Smooth muscle cell (in vitro differentiated cells): Measurements from ENCODE around the gene NAP1L4. TPM values are rescaled to one million over a fixed set of nuclear protein-coding genes. Genes with fewer than 3 reads are reported as not detected.

Experiments
- DNase-seq: peaks from one replicate; lab custom pipeline; 2025; ENCODE audit not compliant: unreplicated experiment; lab: John Stamatoyannopoulos, UW
- H2AFZ ChIP-seq: fragments of 200-600 bp; sonication (generic); 2 replicates; pipeline ENCODE4 v1.6.0; 2016; ENCODE audit warnings: antibody characterized with exemption, low read depth, mild to moderate bottlenecking
- H3F3A ChIP-seq: fragments of 200-600 bp; sonication (generic); 2 replicates; pipeline ENCODE4 v1.6.0; 2017; ENCODE audit warnings: antibody characterized with exemption, low read depth
- H3K27ac ChIP-seq: fragments of 200-600 bp; sonication (generic); 2 replicates; pipeline ENCODE4 v1.5.1; 2016; ENCODE audit warnings: low read depth, mild to moderate bottlenecking
- H3K27me3 ChIP-seq: fragments of 200-600 bp; sonication (generic); 2 replicates; pipeline ENCODE4 v1.6.1; 2016; ENCODE audit warnings: low read depth, mild to moderate bottlenecking
- H3K36me3 ChIP-seq: fragments of 200-600 bp; sonication (generic); 2 replicates; pipeline ENCODE4 v1.5.1; 2016; ENCODE audit warnings: low read depth
- H3K4me1 ChIP-seq: fragments of 200-600 bp; sonication (generic); 2 replicates; pipeline ENCODE4 v1.5.1; 2016; ENCODE audit warnings: low read depth
- H3K4me2 ChIP-seq: fragments of 200-600 bp; sonication (generic); 2 replicates; pipeline ENCODE4 v1.6.0; 2016; ENCODE audit warnings: mild to moderate bottlenecking
- H3K4me3 ChIP-seq: fragments of 200-600 bp; sonication (generic); 2 replicates; pipeline ENCODE4 v1.5.1; 2016; ENCODE audit warnings: mild to moderate bottlenecking
- H3K79me2 ChIP-seq: fragments of 200-600 bp; sonication (generic); 2 replicates; pipeline ENCODE4 v1.6.0; 2016; ENCODE audit warnings: low read depth, mild to moderate bottlenecking
- H3K9ac ChIP-seq: fragments of 200-600 bp; sonication (generic); 2 replicates; pipeline ENCODE4 v1.6.0; 2016; ENCODE audit warnings: low read depth
- H3K9me3 ChIP-seq: fragments of 200-600 bp; sonication (generic); replicated peaks from 2 replicates; pipeline ENCODE4 v1.5.1; 2016; ENCODE audit warnings: low read depth
- H4K20me1 ChIP-seq: fragments of 200-600 bp; sonication (generic); 2 replicates; pipeline ENCODE4 v1.6.0; 2016; ENCODE audit warnings: low read depth
- CTCF ChIP-seq: fragments of 200-600 bp; sonication (generic); IDR thresholded peaks from 2 replicates; pipeline ENCODE4 v1.5.1; 2017; ENCODE audit warnings: borderline replicate concordance, mild to moderate bottlenecking, antibody characterized with exemption; ENCODE audit not compliant: insufficient read depth, poor library complexity, severe bottlenecking
- WGBS: methylation state at CpG from one replicate; pipeline ENCODE4 v1.1.7; 2016; ENCODE audit warnings: low lambda C conversion rate; 5-methylcytosine and 5-hydroxymethylcytosine counted together
- polyA plus RNA-seq: library from polyadenylated mRNA; unstranded; fragments of >200 nt; fragmentation: Nextera tagmentation; extraction: Ambion mirVana; gene quantifications from 2 replicates; pipeline ENCODE4 v1.2.1, GENCODE V29; 2016
- total RNA-seq: library from RNA; depleted of rRNA; stranded (reverse); fragments of >200 nt; gene quantifications from 2 replicates; pipeline ENCODE4 v1.2.3, GENCODE V29; 2014

The NAP1L4 gene
- total and polyA plus RNA-seq, 2 experiments from 2014 or later, result 63.1 to 95.0 TPM

GRCh38 chr11:3002871-3003270, 10.7 kb upstream of the NAP1L4 start:
- no peak overlapping the region for H3K4me3 ChIP-seq
- no peak overlapping the region for H3K9ac ChIP-seq
- no peaks in the 10 kb centered on the region for H3K79me2 ChIP-seq
- no peaks in the 10 kb centered on the region for H3F3A ChIP-seq
- H3K27me3 ChIP-seq, result no peaks in the 10 kb centered on the region
- peaks cover 8% of the 10 kb centered on the region for H3K4me1 ChIP-seq
- H4K20me1 ChIP-seq, result no peaks in the 10 kb centered on the region
- H2AFZ ChIP-seq, result no peak overlapping the region
- H3K9me3 ChIP-seq, result no peaks in the 10 kb centered on the region
- H3K4me2 ChIP-seq, result no peak overlapping the region
- no peak overlapping the region for H3K27ac ChIP-seq
- TF ChIP-seq CTCF, result no peak
- WGBS, result 93% methylated on average over 8 of the region's 8 CpGs
- no peak for DNase-seq
- no peaks in the 10 kb centered on the region for H3K36me3 ChIP-seq

- Histone ChIP-seq H3K4me2 (no peak overlapping the region), H3K9me3 (no peaks in the 10 kb centered on the region), H3K27ac (no peak overlapping the region), H3K36me3 (no peaks in the 10 kb centered on the region), H3K27me3 (no peaks in the 10 kb centered on the region), H3F3A (no peaks in the 10 kb centered on the region), H3K79me2 (no peaks in the 10 kb centered on the region), H3K4me1 (peaks cover 8% of the 10 kb centered on the region), H4K20me1 (no peaks in the 10 kb centered on the region), H3K4me3 (no peak overlapping the region), H2AFZ (no peak overlapping the region), H3K9ac (no peak overlapping the region)
- DNase-seq, result no peak
- WGBS, result 98% methylated on average over 8 of the region's 8 CpGs
- no peak for TF ChIP-seq CTCF
Measured at GRCh38 chr11:3002351-3002861, 10.3 kb upstream of the NAP1L4 start.

GRCh38 chr11:3001496-3001895, 9.4 kb upstream of the NAP1L4 start:
- no peak overlapping the region for H3K4me3 ChIP-seq
- WGBS, result 98% methylated on average over 6 of the region's 6 CpGs
- H4K20me1 ChIP-seq, result no peaks in the 10 kb centered on the region
- TF ChIP-seq CTCF, result no peak
- H3K9me3 ChIP-seq, result no peaks in the 10 kb centered on the region
- no peak overlapping the region for H3K9ac ChIP-seq
- H3K27ac ChIP-seq, result no peak overlapping the region
- no peaks in the 10 kb centered on the region for H3K27me3 ChIP-seq
- peaks cover 8% of the 10 kb centered on the region for H3K4me1 ChIP-seq
- no peak overlapping the region for H3K4me2 ChIP-seq
- H3F3A ChIP-seq, result no peaks in the 10 kb centered on the region
- DNase-seq, result no peak
- no peaks in the 10 kb centered on the region for H3K79me2 ChIP-seq
- H3K36me3 ChIP-seq, result no peaks in the 10 kb centered on the region
- no peak overlapping the region for H2AFZ ChIP-seq
